ENCODE data around the gene DDIT3. TPM values are rescaled to one million over a fixed set of nuclear protein-coding genes. Genes with fewer than 3 reads are reported as not detected.
A peak's percentile ranks its signal among the peaks of the same experiment; 100 is the strongest.
"Not testable (repeated sequence)": the region's sequence is repeated elsewhere in the genome, so short reads cannot be mapped to it uniquely, and the experiment has no call there.

Gene DDIT3
- polyA plus RNA-seq, 1 experiment, result 64.9 TPM

DNA sequence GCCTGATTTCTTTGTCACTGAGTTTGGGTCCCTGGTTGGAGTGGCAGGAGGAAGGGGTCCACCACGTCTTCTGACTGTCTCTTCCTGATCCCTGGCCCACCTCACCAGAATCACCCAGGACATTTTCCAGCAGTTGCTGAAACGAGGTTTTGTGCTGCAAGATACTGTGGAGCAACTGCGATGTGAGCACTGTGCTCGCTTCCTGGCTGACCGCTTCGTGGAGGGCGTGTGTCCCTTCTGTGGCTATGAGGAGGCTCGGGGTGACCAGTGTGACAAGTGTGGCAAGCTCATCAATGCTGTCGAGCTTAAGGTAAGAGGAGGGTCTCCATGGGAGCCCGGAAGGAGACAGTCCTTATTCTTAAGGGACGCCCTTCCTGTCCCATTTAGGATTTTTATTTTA, 20.1 kb downstream of the DDIT3 start:
- ChIA-PET CTCF (no interaction called here), POLR2A (no interaction called here)
- TF ChIP-seq, protein P1, sequence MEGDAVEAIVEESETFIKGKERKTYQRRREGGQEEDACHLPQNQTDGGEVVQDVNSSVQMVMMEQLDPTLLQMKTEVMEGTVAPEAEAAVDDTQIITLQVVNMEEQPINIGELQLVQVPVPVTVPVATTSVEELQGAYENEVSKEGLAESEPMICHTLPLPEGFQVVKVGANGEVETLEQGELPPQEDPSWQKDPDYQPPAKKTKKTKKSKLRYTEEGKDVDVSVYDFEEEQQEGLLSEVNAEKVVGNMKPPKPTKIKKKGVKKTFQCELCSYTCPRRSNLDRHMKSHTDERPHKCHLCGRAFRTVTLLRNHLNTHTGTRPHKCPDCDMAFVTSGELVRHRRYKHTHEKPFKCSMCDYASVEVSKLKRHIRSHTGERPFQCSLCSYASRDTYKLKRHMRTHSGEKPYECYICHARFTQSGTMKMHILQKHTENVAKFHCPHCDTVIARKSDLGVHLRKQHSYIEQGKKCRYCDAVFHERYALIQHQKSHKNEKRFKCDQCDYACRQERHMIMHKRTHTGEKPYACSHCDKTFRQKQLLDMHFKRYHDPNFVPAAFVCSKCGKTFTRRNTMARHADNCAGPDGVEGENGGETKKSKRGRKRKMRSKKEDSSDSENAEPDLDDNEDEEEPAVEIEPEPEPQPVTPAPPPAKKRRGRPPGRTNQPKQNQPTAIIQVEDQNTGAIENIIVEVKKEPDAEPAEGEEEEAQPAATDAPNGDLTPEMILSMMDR (IDR thresholded peaks at IDR 0.05; ENCODE audit: low read depth, low read length), result no peak
- Histone ChIP-seq H3K27me3 (ENCODE audit: control insufficient read depth, insufficient read depth, low read length) (no peaks in the 10 kb centered on the region), H3K27ac (ENCODE audit: low read depth, low read length) (no peak overlapping the region), H3K9me3 (ENCODE audit: control insufficient read depth, insufficient read depth, low read length) (no peaks in the 10 kb centered on the region; the same call in 1 of the 2 replicates), H3K4me3 (ENCODE audit: low read depth, low read length) (no peak overlapping the region)
- no peak for DNase-seq (ENCODE audit: low read depth, low spot score)

GRCh38 chr12:57498571-57498970, 21.7 kb downstream of the DDIT3 start:
- Histone ChIP-seq H3K27me3 (ENCODE audit: control insufficient read depth, insufficient read depth, low read length) (no peaks in the 10 kb centered on the region), H3K27ac (ENCODE audit: low read depth, low read length) (no peak overlapping the region), H3K4me3 (ENCODE audit: low read depth, low read length) (no peak overlapping the region), H3K9me3 (ENCODE audit: control insufficient read depth, insufficient read depth, low read length) (no peaks in the 10 kb centered on the region; the same call in 1 of the 2 replicates)
- POLR2A ChIA-PET, result no interaction called here
- CTCF ChIA-PET, result no interaction called here
- DNase-seq (ENCODE audit: low read depth, low spot score), result no peak
- TF ChIP-seq, protein P1 (IDR thresholded peaks at IDR 0.05; ENCODE audit: low read depth, low read length), result no peak

GRCh38 chr12:57498132-57498502, 22.2 kb downstream of the DDIT3 start:
- ChIA-PET POLR2A (no interaction called here), CTCF (no interaction called here)
- no peak overlapping the region for H3K4me3 ChIP-seq (ENCODE audit: low read depth, low read length)
- TF ChIP-seq, protein P1 (IDR thresholded peaks at IDR 0.05; ENCODE audit: low read depth, low read length), result 0 out of 2 replicates have a peak, but pooled peaks have one; percentile 8
- no peak for DNase-seq (ENCODE audit: low read depth, low spot score)
- no peaks in the 10 kb centered on the region; the same call in 1 of the 2 replicates for H3K9me3 ChIP-seq (ENCODE audit: control insufficient read depth, insufficient read depth, low read length)
- H3K27ac ChIP-seq (ENCODE audit: low read depth, low read length), result no peak overlapping the region
- H3K27me3 ChIP-seq (ENCODE audit: control insufficient read depth, insufficient read depth, low read length), result no peaks in the 10 kb centered on the region

DNA sequence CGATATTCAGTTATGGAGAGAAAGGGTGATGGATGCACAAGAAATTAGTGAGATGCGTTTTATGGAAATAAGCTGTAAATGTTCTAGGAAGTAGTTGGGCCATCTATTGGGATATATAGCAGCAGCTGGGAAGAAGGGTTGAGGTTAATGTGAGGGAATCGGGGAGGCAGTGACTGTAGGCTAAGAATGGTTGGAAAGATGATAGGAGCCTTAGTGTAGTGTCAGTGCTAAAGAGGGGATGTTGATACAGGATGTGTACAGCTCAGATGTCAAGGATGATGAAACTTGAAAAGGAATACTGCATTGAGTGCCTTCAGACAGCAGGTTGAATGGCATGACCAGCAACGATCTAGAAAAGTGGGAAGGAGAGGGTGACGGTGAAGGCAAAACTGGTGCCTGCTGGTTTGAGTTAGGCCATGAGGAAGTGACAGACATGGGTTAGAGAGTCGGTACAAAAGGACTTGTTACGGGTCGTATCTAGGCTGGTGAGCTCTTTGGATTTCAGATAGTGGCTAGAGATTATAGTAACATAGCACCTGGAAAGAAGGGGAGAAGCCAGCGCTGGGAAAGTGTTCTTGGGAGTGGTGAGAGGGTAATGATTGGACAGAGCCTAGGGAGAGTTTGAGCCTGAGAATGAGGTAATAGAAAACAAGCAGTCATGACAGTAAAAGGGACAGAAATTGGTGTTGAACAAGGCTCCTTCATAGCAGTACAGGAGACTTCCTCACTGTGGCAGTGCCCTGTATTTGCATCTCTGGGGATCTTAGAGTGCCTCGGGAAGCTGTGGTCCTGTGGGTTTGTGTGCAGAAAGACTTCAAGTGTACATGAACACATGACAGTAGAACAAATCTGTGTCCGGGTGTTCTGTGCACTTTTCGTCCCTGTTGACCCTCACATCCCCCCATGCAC, 22.8 kb downstream of the DDIT3 start:
- no peak for DNase-seq (ENCODE audit: low read depth, low spot score)
- ChIA-PET CTCF (interaction anchor here (1.0 kb wide), 1 partner anchor 39 kb away, joined by 4 read pairs; no protein-coding TSS in a partner anchor), POLR2A (no interaction called here)
- no peaks in the 10 kb centered on the region; the same call in 1 of the 2 replicates for H3K9me3 ChIP-seq (ENCODE audit: control insufficient read depth, insufficient read depth, low read length)
- no peak overlapping the region for H3K4me3 ChIP-seq (ENCODE audit: low read depth, low read length)
- TF ChIP-seq, protein P1 (IDR thresholded peaks at IDR 0.05; ENCODE audit: low read depth, low read length), result no peak
- no peak overlapping the region for H3K27ac ChIP-seq (ENCODE audit: low read depth, low read length)
- no peaks in the 10 kb centered on the region for H3K27me3 ChIP-seq (ENCODE audit: control insufficient read depth, insufficient read depth, low read length)

- Histone ChIP-seq H3K27ac (ENCODE audit: low read depth, low read length) (no peak overlapping the region), H3K27me3 (ENCODE audit: control insufficient read depth, insufficient read depth, low read length) (no peaks in the 10 kb centered on the region), H3K9me3 (ENCODE audit: control insufficient read depth, insufficient read depth, low read length) (no peaks in the 10 kb centered on the region; the same call in 1 of the 2 replicates), H3K4me3 (ENCODE audit: low read depth, low read length) (no peak overlapping the region)
- no peak for DNase-seq (ENCODE audit: low read depth, low spot score)
- CTCF ChIA-PET, result interaction anchor here (1.0 kb wide), 1 partner anchor 38 kb away, joined by 4 read pairs; no protein-coding TSS in a partner anchor
- POLR2A ChIA-PET, result no interaction called here
- TF ChIP-seq, protein P1 (IDR thresholded peaks at IDR 0.05; ENCODE audit: low read depth, low read length), result no peak
Measured at GRCh38 chr12:57496822-57497221, 23.5 kb downstream of the DDIT3 start.

- H3K4me3 ChIP-seq (ENCODE audit: low read depth, low read length); POLR2A ChIA-PET; H3K27ac ChIP-seq (ENCODE audit: low read depth, low read length); CTCF ChIA-PET; DNase-seq (ENCODE audit: low read depth, low spot score); H3K9me3 ChIP-seq (ENCODE audit: control insufficient read depth, insufficient read depth, low read length); H3K27me3 ChIP-seq (ENCODE audit: control insufficient read depth, insufficient read depth, low read length): not testable (repeated sequence)
Measured at GRCh38 chr12:57495051-57495701, 25.1 kb downstream of the DDIT3 start.
